ENCODE measurements around the gene PARVB. TPM values are rescaled to one million over a fixed set of nuclear protein-coding genes. Genes with fewer than 3 reads are reported as not detected.

The PARVB gene
- total RNA-seq, 1 donor from 2014 or later, result 22.1 TPM

DNA sequence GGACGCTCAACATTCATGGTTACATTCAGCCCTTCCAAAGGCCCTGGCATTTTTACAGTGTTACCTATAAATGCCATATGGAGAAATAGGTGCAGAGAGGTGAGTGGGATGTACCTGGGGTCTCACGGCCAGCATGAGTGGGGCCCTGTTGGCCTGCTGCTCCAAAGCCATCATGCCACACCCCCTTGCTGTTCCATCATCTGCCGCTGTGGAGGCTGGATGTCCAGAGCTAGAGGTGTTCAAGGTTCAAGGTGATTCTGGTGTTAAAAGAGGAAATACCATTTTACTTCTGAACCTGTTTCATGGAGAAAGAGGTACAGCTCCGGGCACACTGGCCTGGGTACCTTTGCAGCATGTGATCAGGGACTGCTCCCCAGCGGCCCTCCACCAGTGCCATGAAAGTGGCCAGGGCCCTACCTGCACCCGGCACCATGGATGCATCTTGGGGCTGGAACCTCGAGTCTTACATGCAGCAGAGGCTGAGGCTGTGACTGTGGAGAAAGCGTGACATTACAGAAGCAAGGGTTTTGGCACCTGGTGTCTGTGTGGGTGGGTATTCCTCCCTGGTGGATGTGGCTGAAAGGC is 68.6 kb downstream of the PARVB start:
- Mint-ChIP-seq H3K27me3 (ENCODE audit: low read depth) (no peaks in the 10 kb centered on the region), H3K4me3 (no peak overlapping the region), H3K36me3 (no peaks in the 10 kb centered on the region), H3K27ac (no peak overlapping the region), H3K9me3 (no peaks in the 10 kb centered on the region), H3K4me1 (no peaks in the 10 kb centered on the region)
- TF ChIP-seq, protein P1, sequence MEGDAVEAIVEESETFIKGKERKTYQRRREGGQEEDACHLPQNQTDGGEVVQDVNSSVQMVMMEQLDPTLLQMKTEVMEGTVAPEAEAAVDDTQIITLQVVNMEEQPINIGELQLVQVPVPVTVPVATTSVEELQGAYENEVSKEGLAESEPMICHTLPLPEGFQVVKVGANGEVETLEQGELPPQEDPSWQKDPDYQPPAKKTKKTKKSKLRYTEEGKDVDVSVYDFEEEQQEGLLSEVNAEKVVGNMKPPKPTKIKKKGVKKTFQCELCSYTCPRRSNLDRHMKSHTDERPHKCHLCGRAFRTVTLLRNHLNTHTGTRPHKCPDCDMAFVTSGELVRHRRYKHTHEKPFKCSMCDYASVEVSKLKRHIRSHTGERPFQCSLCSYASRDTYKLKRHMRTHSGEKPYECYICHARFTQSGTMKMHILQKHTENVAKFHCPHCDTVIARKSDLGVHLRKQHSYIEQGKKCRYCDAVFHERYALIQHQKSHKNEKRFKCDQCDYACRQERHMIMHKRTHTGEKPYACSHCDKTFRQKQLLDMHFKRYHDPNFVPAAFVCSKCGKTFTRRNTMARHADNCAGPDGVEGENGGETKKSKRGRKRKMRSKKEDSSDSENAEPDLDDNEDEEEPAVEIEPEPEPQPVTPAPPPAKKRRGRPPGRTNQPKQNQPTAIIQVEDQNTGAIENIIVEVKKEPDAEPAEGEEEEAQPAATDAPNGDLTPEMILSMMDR (IDR thresholded peaks at IDR 0.05; ENCODE audit: unreplicated experiment), result no peak
- DNase-seq (ENCODE audit: low spot score in 2 of 2, unreplicated experiment in 2 of 2), result no peak

DNA sequence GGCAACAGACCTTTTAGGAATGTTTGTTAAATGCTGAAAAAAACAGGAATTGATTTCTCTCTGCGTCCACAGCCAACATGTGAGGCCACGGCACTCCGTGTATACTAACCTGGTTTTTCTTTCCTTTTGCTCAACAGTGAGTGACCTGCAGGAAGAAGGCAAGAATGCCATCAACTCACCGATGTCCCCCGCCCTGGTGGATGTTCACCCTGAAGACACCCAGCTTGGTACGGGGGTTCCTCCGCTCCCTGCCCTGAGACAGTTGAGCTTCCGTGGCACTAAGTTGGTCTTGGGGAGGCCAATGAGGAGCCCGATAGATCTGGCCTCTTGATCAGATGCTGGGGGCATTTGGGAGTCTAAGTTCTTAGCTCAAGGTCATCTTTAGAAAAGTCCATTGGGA is 69.7 kb downstream of the PARVB start:
- Mint-ChIP-seq H3K4me1 (no peaks in the 10 kb centered on the region), H3K4me3 (no peak overlapping the region), H3K27me3 (ENCODE audit: low read depth) (no peaks in the 10 kb centered on the region), H3K36me3 (no peaks in the 10 kb centered on the region), H3K27ac (no peak overlapping the region), H3K9me3 (no peaks in the 10 kb centered on the region)
- TF ChIP-seq, protein P1 (IDR thresholded peaks at IDR 0.05; ENCODE audit: unreplicated experiment), result no peak
- DNase-seq (ENCODE audit: low spot score in 2 of 2, unreplicated experiment in 2 of 2), result no peak

DNA sequence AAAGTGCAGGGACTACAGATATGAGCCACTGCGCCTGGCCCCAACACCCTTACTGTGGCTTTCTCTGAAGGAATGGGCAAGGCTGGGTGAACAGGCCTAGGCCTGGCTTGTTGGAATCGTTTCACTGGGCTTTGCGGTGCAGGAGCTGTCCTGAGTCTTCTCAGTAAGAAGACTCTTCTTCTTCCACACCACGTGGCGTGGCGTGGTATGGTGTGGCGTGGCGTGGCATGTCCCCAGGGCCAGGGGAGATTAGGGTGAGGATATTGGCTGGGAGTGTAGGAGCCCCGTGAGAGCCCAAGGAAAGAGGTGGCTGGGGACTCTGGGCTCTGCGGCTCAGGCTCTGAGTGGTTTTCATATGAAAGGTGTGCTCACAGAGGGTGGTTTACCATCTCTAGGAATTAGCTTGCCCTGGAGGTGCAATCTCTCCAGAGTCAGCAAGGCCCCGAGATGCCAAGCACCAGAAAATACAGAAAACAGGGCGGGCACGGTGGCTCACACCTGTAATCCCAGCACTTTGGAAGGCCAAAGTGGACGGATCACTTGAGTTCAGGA is 70.7 kb downstream of the PARVB start:
- H3K4me1 Mint-ChIP-seq, result no peaks in the 10 kb centered on the region
- H3K9me3 Mint-ChIP-seq, result no peaks in the 10 kb centered on the region
- no peak for DNase-seq (ENCODE audit: low spot score in 2 of 2, unreplicated experiment in 2 of 2)
- TF ChIP-seq, protein P1 (IDR thresholded peaks at IDR 0.05; ENCODE audit: unreplicated experiment), result no peak
- H3K27ac Mint-ChIP-seq, result no peak overlapping the region
- no peaks in the 10 kb centered on the region for H3K36me3 Mint-ChIP-seq
- H3K4me3 Mint-ChIP-seq, result no peak overlapping the region
- H3K27me3 Mint-ChIP-seq (ENCODE audit: low read depth), result no peaks in the 10 kb centered on the region

DNA sequence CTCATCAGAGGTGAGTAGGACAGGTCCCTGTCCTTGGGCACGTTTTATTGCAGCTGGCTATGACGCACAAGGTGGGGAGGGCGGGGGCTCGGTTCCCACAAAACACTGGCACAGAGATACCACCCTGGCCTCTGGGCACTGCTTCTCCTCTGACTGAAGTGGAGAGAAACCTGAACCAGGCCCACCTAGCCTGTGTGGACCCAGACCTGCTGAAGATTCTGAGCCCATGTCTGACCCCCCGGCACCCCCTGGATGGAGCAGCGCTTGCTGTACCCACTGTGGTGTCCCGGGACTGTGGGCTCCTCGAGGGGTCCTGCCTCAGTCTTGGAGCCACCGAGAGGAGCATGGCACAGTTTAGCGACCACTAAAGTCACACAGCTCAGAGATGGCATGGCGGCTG is 72.6 kb downstream of the PARVB start:
- DNase-seq (ENCODE audit: low spot score in 2 of 2, unreplicated experiment in 2 of 2), result no peak
- H3K4me1 Mint-ChIP-seq, result no peaks in the 10 kb centered on the region
- peaks cover 2% of the 10 kb centered on the region for H3K27me3 Mint-ChIP-seq (ENCODE audit: low read depth)
- no peak overlapping the region for H3K4me3 Mint-ChIP-seq
- H3K36me3 Mint-ChIP-seq, result peaks cover under 1% of the 10 kb centered on the region
- no peaks in the 10 kb centered on the region for H3K9me3 Mint-ChIP-seq
- H3K27ac Mint-ChIP-seq, result no peak overlapping the region
- TF ChIP-seq, protein P1 (IDR thresholded peaks at IDR 0.05; ENCODE audit: unreplicated experiment), result no peak

DNA sequence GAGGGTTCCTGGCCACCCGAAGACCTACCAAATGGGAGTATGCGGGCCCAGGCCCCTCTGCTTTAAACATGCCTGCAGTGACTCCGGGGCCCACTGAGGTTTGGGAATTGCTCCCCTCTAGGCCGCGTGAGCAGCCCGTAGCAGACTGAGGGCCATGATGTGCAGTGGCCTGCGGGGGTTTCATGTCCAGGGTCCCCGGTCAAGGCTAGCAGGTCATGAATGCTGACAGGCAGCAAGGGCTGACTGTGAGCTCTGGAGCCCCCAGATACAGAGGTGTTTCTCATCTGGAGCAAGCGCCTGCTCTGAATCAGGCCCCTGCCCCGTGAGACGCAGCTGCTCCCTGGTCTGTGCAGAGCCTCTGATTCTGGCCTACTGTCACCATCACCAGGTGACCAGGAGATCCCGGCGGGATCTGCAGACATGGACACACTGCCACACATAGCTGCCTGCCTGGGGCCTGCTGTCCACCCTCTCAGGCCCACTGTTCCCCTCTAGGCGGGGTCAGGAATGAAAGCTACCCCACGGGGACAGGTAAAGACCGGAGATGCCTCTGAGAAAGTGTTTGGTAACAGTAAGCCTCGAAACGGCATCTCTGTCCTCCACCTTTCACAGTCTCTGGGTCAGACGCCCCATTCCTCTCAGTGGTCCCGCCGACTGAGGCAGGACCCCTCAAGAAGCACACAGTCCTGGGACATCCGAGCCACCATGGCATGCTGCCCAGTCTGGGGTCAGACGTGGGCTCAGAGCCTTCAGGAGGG is 73.3 kb downstream of the PARVB start:
- TF ChIP-seq, protein P1 (IDR thresholded peaks at IDR 0.05; ENCODE audit: unreplicated experiment), result no peak
- H3K4me3 Mint-ChIP-seq, result no peak overlapping the region
- H3K9me3 Mint-ChIP-seq, result no peaks in the 10 kb centered on the region
- H3K36me3 Mint-ChIP-seq, result peaks cover 7% of the 10 kb centered on the region
- DNase-seq (ENCODE audit: low spot score in 2 of 2, unreplicated experiment in 2 of 2), result no peak
- no peak overlapping the region for H3K27ac Mint-ChIP-seq
- H3K27me3 Mint-ChIP-seq (ENCODE audit: low read depth), result peaks cover 2% of the 10 kb centered on the region
- no peaks in the 10 kb centered on the region for H3K4me1 Mint-ChIP-seq
